Mesendoderm (in vitro differentiated cells): Measurements from ENCODE around the gene REP15. TPM values are rescaled to one million over a fixed set of nuclear protein-coding genes. Genes with fewer than 3 reads are reported as not detected.
"Not testable (repeated sequence)": the region's sequence is repeated elsewhere in the genome, so short reads cannot be mapped to it uniquely, and the experiment has no call there.

Experiments used
- DNase-seq: peaks from one replicate; pipeline ENCODE4 v3.0.0; 2013
- H2AK5ac ChIP-seq: 2 replicates; pipeline ENCODE4 v1.6.1; 2013; ENCODE audit warnings: low read length, inconsistent platforms
- H2BK120ac ChIP-seq: 2 replicates; pipeline ENCODE4 v1.6.1; 2013; ENCODE audit warnings: low read depth, mild to moderate bottlenecking, low read length, moderate library complexity, mixed read lengths
- H2BK15ac ChIP-seq: replicated peaks from 2 replicates; pipeline ENCODE4 v1.6.1; 2013; ENCODE audit warnings: low read depth, mild to moderate bottlenecking, moderate library complexity
- H2BK5ac ChIP-seq: 2 replicates; pipeline ENCODE4 v1.6.1; 2013; ENCODE audit warnings: low read length, inconsistent platforms
- H3K18ac ChIP-seq: 2 replicates; pipeline ENCODE4 v1.6.1; 2013; ENCODE audit warnings: mild to moderate bottlenecking, low read length, mixed read lengths
- H3K23ac ChIP-seq: one replicate; pipeline ENCODE4 v1.6.1; 2013; ENCODE audit warnings: low read length
- H3K27ac ChIP-seq: 2 replicates; pipeline ENCODE4 v1.5.1; 2013; ENCODE audit warnings: low read depth, mild to moderate bottlenecking, inconsistent platforms, low read length, moderate library complexity
- H3K27me3 ChIP-seq: 2 replicates; pipeline ENCODE4 v1.6.1; 2013; ENCODE audit warnings: low read length, control low read depth, mild to moderate bottlenecking, inconsistent platforms; ENCODE audit not compliant: insufficient read depth, poor library complexity
- H3K36me3 ChIP-seq: 2 replicates; pipeline ENCODE4 v1.6.1; 2013; ENCODE audit warnings: low read length, inconsistent platforms; ENCODE audit not compliant: control insufficient read depth, insufficient read depth
- H3K4ac ChIP-seq: one replicate; pipeline ENCODE4 v1.6.1; 2013; ENCODE audit warnings: low read depth, mild to moderate bottlenecking, low read length, moderate library complexity
- H3K4me1 ChIP-seq: 2 replicates; pipeline ENCODE4 v1.6.1; 2013; ENCODE audit warnings: low read depth, low read length, inconsistent platforms; ENCODE audit not compliant: control insufficient read depth
- H3K4me2 ChIP-seq: 2 replicates; pipeline ENCODE4 v1.6.1; 2013; ENCODE audit warnings: low read length
- H3K4me3 ChIP-seq: 2 replicates; pipeline ENCODE4 v1.5.1; 2013; ENCODE audit warnings: mild to moderate bottlenecking, low read length
- H3K56ac ChIP-seq: one replicate; pipeline ENCODE4 v1.6.1; 2013; ENCODE audit warnings: low read length
- H3K79me1 ChIP-seq: 2 replicates; pipeline ENCODE4 v1.6.1; 2013; ENCODE audit warnings: low read length, inconsistent platforms
- H3K79me2 ChIP-seq: 2 replicates; pipeline ENCODE4 v1.6.1; 2013; ENCODE audit warnings: mild to moderate bottlenecking, low read length; ENCODE audit not compliant: control insufficient read depth, insufficient read depth
- H3K9ac ChIP-seq: 2 replicates; pipeline ENCODE4 v1.6.1; 2013; ENCODE audit warnings: low read length, inconsistent platforms
- H4K5ac ChIP-seq: one replicate; pipeline ENCODE4 v1.6.1; 2013; ENCODE audit warnings: low read length
- H4K8ac ChIP-seq: one replicate; pipeline ENCODE4 v1.6.1; 2013; ENCODE audit warnings: low read depth, mild to moderate bottlenecking, control low read depth, low read length, moderate library complexity
- WGBS: extraction: QIAGEN DNeasy Blood & Tissue Kit; methylation state at CpG from one replicate; pipeline ENCODE4 v1.1.7; 2013; ENCODE audit warnings: low lambda C conversion rate, missing lambda C conversion rate; ENCODE audit not compliant: insufficient coverage; ENCODE audit errors: extremely low coverage; 5-methylcytosine and 5-hydroxymethylcytosine counted together
- polyA plus RNA-seq, 2 experiments: library from polyadenylated mRNA; stranded (reverse); fragments of 200-250 nt; gene quantifications; one replicate each; pipeline ENCODE4 v1.2.3, GENCODE V29; 2013

The REP15 gene
- 0.95 TPM for polyA plus RNA-seq (2013, experiment 1 of 2)
- polyA plus RNA-seq (2013, experiment 2 of 2): 1.0 TPM

GRCh38 chr12:27696293-27696652 is at the start of gene REP15:
Gene REP15, plus strand, starts transcription at chr12:27696447. Its CDS starts 116 bp downstream, at chr12:27696563.
- Histone ChIP-seq H3K36me3 (no peaks in the 10 kb centered on the region), H3K4me3 (no peak within 1 kb of the TSS), H3K27me3 (no peaks in the 10 kb centered on the region), H3K79me2 (no peaks in the 10 kb centered on the region), H3K9ac (no peak within 1 kb of the TSS), H4K5ac (no peak within 1 kb of the TSS), H3K18ac (no peak within 1 kb of the TSS), H3K4me2 (no peak within 1 kb of the TSS), H2BK5ac (no peak within 1 kb of the TSS), H3K4ac (no peak within 1 kb of the TSS), H3K23ac (no peak within 1 kb of the TSS), H3K27ac (no peak within 1 kb of the TSS), H3K79me1 (no peaks in the 10 kb centered on the region), H4K8ac (no peak within 1 kb of the TSS), H2AK5ac (no peak within 1 kb of the TSS), H3K56ac (no peak within 1 kb of the TSS), H2BK120ac (no peak within 1 kb of the TSS), H3K4me1 (no peaks in the 10 kb centered on the region), H2BK15ac (no peak within 1 kb of the TSS)
- DNase-seq: no peak
- WGBS: no CpG with 5 or more reads among the region's 5 CpGs

- no peaks in the 10 kb centered on the region for H3K4me1 ChIP-seq
- H3K79me2 ChIP-seq: no peaks in the 10 kb centered on the region
- no peak overlapping the region for H3K4ac ChIP-seq
- no peak overlapping the region for H2AK5ac ChIP-seq
- no peak overlapping the region for H3K27ac ChIP-seq
- H2BK5ac ChIP-seq: no peak overlapping the region
- peaks cover 2% of the 10 kb centered on the region for H3K36me3 ChIP-seq
- WGBS: no CpG with 5 or more reads among the region's 1 CpG
- no peak overlapping the region for H3K4me3 ChIP-seq
- H3K9ac ChIP-seq: no peak overlapping the region
- no peak overlapping the region for H3K18ac ChIP-seq
- H2BK15ac ChIP-seq: no peak overlapping the region
- no peak overlapping the region for H2BK120ac ChIP-seq
- H3K27me3 ChIP-seq: no peaks in the 10 kb centered on the region
- no peak overlapping the region for H3K23ac ChIP-seq
- H3K4me2 ChIP-seq: no peak overlapping the region
- H4K8ac ChIP-seq: no peak overlapping the region
- H3K79me1 ChIP-seq: no peaks in the 10 kb centered on the region
- DNase-seq: no peak
- H4K5ac ChIP-seq: no peak overlapping the region
- no peak overlapping the region for H3K56ac ChIP-seq
These were observed 46.2 kb upstream of the REP15 start for GRCh38 chr12:27650011-27650410.

- Histone ChIP-seq H3K4me3 (no peak overlapping the region), H2BK15ac (no peak overlapping the region), H4K8ac (no peak overlapping the region), H3K4me1 (no peaks in the 10 kb centered on the region), H3K23ac (no peak overlapping the region), H3K4me2 (no peak overlapping the region), H3K79me1 (no peaks in the 10 kb centered on the region), H3K9ac (no peak overlapping the region), H4K5ac (no peak overlapping the region), H2BK120ac (no peak overlapping the region), H2AK5ac (no peak overlapping the region), H3K36me3 (no peaks in the 10 kb centered on the region), H3K27me3 (no peaks in the 10 kb centered on the region), H2BK5ac (no peak overlapping the region), H3K56ac (no peak overlapping the region), H3K79me2 (no peaks in the 10 kb centered on the region), H3K18ac (no peak overlapping the region), H3K27ac (no peak overlapping the region), H3K4ac (no peak overlapping the region)
- DNase-seq: no peak
- WGBS: no CpG with 5 or more reads among the region's 1 CpG
These were observed 45.0 kb upstream of the REP15 start for GRCh38 chr12:27651201-27651600.

- H3K4me1 ChIP-seq: no peaks in the 10 kb centered on the region
- H3K36me3 ChIP-seq: no peaks in the 10 kb centered on the region
- H4K8ac ChIP-seq: no peak overlapping the region
- H3K4ac ChIP-seq: no peak overlapping the region
- no peak overlapping the region for H4K5ac ChIP-seq
- no peak overlapping the region for H3K56ac ChIP-seq
- no peak overlapping the region for H2BK15ac ChIP-seq
- DNase-seq: peak; percentile 85
- no CpG with 5 or more reads among the region's 1 CpG for WGBS
- no peak overlapping the region for H3K4me3 ChIP-seq
- no peak overlapping the region for H3K18ac ChIP-seq
- no peak overlapping the region for H2BK5ac ChIP-seq
- H3K27me3 ChIP-seq: no peaks in the 10 kb centered on the region
- H3K4me2 ChIP-seq: no peak overlapping the region
- no peak overlapping the region for H3K27ac ChIP-seq
- no peak overlapping the region for H3K9ac ChIP-seq
- no peak overlapping the region for H3K23ac ChIP-seq
- no peak overlapping the region for H2BK120ac ChIP-seq
- H2AK5ac ChIP-seq: no peak overlapping the region
- H3K79me1 ChIP-seq: no peaks in the 10 kb centered on the region
- H3K79me2 ChIP-seq: no peaks in the 10 kb centered on the region
These were observed 44.0 kb upstream of the REP15 start for GRCh38 chr12:27652174-27652763.

- no peak overlapping the region for H3K23ac ChIP-seq
- no peak overlapping the region for H3K27ac ChIP-seq
- no peak overlapping the region for H3K4ac ChIP-seq
- H3K36me3 ChIP-seq: no peaks in the 10 kb centered on the region
- no peak overlapping the region for H2BK15ac ChIP-seq
- H4K8ac ChIP-seq: no peak overlapping the region
- no peaks in the 10 kb centered on the region for H3K79me1 ChIP-seq
- H2BK5ac ChIP-seq: no peak overlapping the region
- H4K5ac ChIP-seq: no peak overlapping the region
- no peak overlapping the region for H3K56ac ChIP-seq
- H2AK5ac ChIP-seq: no peak overlapping the region
- no peak overlapping the region for H3K9ac ChIP-seq
- no peak overlapping the region for H3K4me3 ChIP-seq
- no peak overlapping the region for H2BK120ac ChIP-seq
- H3K79me2 ChIP-seq: no peaks in the 10 kb centered on the region
- DNase-seq: no peak
- no peak overlapping the region for H3K4me2 ChIP-seq
- H3K4me1 ChIP-seq: no peaks in the 10 kb centered on the region
- no peak overlapping the region for H3K18ac ChIP-seq
- no peaks in the 10 kb centered on the region for H3K27me3 ChIP-seq
These were observed 42.6 kb upstream of the REP15 start for GRCh38 chr12:27653661-27654060.

GRCh38 chr12:27655476-27655875 is 40.8 kb upstream of the REP15 start:
- not testable (repeated sequence) for H3K56ac ChIP-seq, H3K23ac ChIP-seq, H2BK120ac ChIP-seq, H3K18ac ChIP-seq, H3K27me3 ChIP-seq, H2BK5ac ChIP-seq, DNase-seq, H3K4me3 ChIP-seq, H3K27ac ChIP-seq, H3K4me2 ChIP-seq, H2AK5ac ChIP-seq, H3K36me3 ChIP-seq, H3K9ac ChIP-seq, H3K79me1 ChIP-seq, H4K8ac ChIP-seq, H2BK15ac ChIP-seq, H3K4ac ChIP-seq, H4K5ac ChIP-seq, H3K4me1 ChIP-seq, H3K79me2 ChIP-seq
- no CpG with 5 or more reads among the region's 3 CpGs for WGBS
